ENCODE data around the gene ATP2B3.

Gene ATP2B3

DNA sequence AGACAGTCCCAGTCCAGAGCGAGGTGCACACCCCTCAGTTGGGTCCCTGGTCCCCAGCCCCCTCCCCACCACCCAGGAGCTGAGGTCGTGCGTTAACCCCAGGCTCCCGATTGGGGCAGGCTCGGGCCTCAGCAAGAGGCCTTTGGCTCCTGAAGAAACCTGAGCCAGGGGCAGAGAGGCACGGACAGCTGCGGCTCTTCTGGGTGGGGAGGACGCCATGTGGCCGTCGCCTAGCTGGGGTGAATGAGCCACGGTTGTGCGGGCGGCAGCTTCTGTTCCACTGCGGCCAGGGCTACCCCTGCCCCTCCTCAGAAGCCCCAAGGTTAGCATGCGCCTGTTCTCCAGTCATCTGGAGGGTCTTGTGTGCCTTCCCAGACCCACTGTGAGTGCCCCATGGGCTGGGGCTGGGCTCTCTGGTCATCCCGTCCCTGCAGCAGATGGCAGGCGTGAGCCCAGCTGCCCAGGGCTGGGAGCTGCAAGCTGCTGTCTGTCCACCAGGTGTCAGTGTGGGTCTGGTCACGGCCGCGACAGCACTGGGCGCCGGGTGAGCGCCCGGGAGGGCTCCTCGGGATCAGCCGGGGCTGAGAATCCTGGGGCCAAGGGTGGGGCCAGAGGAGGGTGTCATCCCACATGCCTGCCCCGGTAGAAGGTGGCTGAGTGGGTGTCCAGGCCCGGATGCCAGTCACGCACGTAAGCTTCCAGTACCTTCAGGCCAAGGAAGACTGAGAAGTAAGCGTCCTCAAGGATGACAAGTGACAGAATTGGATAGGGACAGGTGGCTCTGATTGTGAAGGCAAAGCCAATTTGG, 21.9 kb downstream of the ATP2B3 start:
- peak; percentile 25 for DNase-seq

DNA sequence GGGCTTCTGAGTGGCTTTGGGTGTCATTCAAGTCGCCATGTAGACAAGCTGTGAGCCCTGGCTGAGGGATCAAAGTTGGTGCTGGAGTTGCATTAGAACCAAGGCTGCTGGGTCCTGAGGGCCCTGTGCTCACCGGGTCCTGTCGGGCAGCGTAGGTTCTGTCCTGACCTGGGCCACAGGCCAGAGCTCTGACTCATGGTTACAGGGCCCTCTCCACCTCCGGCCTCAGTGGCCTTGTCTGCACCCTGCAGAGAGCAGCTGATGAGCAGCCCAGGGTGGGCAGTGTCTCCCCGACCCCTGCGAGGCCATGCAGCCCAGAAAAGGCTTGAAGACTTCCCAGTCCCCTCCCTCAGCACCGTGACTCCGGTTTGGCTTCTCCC, 22.5 kb downstream of the ATP2B3 start:
- no peak for DNase-seq

DNA sequence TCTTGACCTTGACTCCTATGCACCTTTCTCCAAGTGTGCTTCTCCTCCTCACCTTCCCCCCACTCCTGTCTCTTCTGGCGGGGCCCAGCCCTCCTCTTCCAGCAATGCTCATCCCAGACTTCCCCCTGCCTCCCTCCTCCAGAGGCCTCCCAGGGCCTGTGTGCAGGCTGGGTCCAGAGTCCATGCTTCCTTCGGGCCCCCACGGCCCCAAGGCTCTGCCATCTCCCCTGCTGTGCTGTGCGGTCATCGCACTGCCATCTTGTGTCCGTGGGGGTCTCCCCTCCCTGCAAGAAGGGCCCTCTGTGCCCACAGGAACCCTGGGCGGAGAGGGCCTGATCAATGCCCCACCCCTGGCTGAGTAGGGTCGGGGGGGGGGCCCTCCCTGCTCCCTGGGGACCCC, 27.3 kb downstream of the ATP2B3 start:
- DNase-seq: no peak

DNA sequence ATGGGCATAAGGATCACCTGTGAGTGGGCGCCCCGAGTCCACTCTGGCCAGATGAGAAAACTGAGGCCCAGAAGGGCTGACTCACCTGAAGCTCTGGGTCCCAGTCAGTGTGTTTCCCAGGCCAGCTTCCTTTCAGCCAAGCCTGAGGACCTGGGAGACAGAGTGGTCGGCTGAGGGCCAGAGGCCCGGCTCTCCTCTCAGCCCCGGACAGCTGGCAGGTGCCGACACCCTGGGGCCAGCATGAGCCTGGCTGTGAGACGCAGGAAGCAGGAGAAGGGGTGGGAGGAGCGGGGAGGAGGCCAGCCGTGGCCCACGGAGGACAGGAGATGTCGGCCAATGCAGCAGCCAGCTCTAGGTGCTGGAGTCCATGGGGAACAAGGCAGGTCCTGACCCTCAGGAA, 28.9 kb downstream of the ATP2B3 start:
- no peak for DNase-seq

DNA sequence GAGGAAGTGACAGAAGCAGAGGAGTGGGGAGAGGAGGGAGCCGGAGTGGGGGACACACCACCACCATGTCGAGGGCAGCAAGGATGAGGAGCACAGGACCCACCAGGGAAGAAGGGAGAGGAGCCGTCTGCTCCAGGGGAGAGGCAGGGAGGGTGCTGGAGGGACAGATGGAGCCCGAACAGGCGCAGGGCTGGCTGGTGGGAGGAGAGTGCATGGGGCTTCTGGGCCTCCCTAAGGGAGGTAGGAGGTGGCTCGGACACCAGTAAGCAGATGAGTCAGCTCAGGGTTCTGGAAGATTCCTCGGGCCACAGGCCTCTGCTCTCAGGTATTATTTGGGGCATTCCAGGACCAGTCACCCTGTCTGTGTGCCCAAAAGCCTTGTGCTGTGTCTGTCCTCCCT, 29.8 kb downstream of the ATP2B3 start:
- DNase-seq: no peak

DNA sequence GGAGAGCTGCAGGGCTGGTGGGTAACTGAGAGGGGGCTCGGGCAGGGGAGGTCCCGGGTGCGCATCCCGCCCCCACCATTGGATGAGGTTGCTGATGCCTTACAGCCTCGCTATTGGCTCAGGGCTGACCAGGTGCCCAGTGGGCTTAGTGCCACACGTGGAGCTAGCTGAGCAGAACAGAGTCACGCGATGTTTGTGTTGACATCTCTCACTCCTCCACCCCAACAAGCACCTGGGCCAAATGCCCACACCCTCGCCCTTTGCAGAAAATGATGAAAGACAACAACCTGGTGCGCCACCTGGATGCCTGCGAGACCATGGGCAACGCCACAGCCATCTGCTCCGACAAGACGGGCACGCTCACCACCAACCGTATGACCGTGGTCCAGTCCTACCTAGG, 31.8 kb downstream of the ATP2B3 start:
- DNase-seq: no peak

DNA sequence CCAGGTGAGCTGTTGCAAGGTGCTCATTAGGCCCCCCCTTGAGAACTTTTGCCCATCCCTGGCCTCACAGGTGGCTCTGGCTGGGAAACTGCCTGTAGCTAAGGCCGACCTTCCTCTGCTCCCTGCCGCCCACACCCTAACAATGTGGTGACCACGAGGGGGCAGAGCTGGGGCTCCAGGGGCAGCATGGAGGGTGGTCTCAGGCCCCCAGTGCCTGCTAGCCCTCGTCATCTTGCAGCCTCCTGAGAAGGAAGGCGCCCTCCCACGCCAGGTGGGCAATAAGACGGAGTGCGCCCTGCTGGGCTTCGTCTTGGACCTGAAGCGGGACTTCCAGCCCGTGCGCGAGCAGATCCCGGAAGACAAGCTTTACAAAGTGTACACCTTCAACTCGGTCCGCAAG, 32.4 kb downstream of the ATP2B3 start:
- DNase-seq: no peak

DNA sequence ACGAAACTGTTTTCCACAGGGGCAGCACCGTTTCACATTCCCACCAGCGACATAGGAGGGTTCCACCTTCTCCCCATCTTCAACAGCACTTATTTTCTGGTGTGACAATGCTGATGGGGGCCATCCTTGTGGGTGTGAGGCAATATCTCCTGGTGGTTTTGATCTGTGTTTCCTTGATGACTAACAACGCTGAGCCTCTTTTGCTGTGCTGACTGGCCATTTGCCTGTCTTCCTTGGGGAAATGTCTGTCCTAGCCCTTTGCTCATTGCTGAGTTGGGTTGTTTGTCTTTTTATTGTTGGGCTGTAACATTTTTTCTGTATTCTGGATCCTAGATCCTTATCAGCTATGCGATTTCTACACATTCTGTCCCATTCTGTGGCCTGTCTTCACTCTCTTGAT, 33.7 kb downstream of the ATP2B3 start:
- DNase-seq: no peak

DNA sequence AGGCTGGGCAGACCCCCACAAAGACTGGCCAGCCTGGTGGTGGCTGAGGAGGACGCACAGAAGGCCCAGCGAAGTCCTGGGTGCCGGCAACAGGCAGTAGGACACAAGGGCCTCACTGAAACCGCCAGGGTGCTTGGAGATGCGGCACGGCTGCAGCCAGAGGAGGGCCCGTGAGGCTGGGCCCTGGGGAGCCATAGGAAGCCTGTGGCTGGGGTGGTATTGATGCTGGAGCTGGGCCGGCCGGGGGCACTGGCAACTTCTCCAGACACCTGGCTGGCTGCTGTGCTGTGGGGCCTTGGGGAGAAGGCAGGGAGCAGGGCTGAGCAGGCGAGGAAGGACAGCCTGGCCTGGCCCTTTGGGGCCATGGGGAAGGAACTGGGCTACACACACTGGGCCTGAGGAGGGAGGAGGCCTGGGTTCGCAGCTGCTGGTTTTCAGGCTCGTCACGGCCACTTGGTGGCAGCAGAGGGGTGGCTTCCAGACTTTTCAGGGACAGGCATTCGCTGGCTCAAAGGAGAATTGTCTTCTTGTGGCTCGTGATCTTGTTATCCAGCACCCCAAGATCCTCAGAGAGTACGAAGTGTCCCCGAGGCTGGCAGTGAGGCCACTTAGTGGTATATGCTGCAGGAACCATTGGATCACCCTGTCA, 37.2 kb downstream of the ATP2B3 start:
- no peak for DNase-seq

DNA sequence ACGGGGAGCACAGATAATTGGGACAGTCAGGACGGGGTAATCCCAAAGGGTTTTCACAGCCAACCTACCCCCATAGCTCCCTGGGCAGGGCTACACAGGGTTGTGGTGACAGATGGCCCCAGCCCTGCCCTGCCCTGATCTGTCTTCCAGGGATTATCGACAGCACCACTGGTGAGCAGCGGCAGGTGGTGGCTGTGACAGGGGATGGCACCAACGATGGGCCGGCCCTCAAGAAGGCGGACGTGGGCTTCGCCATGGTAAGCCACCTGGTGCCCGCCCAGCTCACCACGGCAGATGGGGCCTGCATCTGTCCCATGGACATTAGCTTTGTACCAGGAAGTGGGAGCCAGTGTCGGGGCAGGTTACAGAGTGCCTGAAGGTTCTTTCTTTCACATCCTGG, 39.3 kb downstream of the ATP2B3 start:
- no peak for DNase-seq

DNA sequence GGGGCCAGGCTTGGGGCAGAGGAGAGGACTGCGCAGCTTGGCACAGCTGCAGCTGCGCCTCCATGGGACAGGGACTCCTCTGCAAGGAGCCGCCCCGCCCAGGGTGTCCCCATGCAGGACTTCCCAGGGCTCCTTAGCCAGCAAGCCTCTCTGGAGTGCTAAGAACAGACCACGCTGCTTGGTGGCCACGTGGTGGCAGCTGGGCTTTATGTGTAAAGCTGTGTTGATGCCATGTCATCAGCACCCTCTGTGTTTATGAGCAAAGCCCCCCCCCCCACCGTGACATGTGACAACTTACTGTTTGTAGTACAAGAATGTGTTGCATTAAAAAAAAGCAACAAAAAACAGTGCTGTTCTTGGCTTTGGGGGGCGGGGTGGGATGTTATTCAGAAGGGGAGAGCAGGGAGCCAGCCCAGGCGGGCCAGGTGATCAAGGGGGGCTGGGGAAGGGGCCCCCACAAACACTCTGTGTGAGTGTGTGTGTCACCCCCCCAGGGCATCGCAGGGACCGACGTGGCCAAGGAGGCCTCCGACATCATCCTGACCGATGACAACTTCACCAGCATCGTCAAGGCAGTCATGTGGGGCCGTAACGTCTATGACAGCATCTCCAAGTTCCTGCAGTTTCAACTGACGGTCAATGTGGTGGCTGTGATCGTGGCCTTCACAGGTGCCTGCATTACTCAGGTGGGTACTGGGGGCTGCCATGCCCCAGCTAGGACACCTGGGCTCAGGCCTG, 40.3 kb downstream of the ATP2B3 start:
- DNase-seq: no peak

DNA sequence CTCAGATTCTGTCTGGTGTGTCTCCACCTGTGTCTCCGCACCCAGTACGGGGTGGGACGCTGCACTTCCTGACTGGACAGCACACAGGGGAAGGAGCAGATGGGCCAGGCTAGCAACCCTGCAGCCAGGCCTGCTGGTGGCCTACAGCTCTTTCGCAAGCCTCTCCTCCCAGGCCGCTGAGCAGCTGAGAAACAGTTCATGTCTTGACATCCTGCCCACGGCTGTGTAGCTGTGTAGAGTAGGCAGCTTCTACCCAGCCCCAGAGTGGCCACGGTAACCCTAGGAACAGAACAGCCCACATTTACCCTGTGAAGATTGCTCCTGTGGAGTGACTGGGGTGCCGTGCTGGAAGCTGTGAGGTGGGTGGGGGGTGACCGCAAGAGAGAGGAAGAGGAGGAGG, 42.6 kb downstream of the ATP2B3 start:
- DNase-seq: no peak

DNA sequence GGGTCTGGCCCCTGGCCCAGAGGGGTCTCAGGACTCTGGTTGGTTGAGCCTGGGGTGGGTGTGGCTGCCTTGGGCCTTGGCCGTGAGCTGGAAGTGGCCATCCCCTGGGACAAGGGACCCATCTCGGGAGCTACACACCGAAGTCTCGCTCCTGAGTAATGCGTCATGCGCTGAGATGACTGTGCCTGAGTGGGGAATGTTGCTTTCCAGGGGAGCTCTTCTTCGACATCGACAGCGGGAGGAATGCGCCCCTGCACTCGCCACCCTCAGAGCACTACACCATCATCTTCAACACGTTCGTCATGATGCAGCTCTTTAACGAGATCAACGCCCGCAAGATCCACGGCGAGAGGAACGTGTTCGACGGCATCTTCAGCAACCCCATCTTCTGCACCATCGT, 43.0 kb downstream of the ATP2B3 start:
- no peak for DNase-seq

DNA sequence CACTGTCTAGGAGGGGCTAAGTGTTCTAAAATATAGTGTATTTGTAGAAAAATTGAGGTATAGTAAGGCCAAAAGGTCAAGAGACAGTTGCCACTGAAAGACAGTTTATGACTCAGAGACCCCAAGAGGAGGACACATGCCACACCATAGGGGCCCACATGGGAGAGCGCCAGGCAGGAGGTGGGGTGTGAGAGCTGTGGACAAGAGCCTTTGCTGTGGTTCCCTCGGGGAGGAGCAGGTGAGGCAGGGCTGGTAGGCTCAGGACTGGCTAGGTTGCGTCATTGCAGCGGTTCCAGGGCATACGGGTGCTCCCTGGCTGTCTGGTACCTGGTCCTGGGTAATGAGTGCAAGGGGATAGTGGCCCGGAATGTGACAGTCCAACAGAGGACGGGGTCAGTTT, 43.9 kb downstream of the ATP2B3 start:
- DNase-seq: no peak

DNA sequence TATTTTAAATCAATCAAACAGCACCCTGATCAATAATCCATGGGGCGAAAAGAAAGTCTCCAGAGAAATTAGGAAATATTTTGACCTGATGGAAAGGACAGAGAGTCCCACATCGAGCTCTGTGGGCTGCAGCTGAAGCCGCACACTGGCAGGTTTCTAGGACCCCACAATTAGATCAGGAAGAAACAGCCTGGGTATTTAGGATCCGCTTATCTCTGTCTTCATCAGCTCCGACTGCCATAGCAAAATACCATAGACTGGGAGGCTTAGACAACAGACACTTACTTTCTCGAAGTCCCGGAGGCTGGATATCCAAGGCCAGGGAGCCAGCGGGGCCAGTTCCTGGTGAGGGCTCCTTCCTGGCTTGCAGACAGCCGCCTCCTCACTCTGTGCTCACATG, 45.1 kb downstream of the ATP2B3 start:
- no peak for DNase-seq

DNA sequence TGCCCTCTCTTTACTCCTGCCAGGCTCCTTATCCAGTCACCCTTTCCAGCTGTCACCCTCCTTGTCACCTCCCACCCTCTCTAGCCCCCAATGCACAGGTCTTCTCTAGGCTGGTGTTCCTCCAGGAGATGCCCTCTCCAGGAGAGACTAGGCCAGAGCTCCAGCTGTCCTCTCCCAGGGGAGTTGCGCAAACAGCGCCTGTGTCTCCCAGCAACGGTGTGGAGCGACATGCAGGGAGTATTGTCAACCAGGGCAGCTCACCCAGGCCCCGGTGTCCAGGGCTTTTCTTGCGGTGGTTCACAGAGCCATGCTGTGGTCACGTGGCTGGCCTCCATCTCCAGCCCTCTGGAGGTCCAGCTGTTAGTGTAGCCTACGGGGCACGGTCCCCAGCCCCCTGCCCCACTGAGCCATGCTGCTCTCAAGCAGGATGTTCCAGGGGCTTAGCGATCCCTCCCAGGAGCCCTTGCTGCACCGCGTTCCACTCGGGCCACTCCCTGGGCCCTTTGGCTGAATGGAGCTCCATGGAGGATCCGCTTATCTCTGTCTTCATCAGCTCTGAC, 46.7 kb downstream of the ATP2B3 start:
- DNase-seq: no peak

DNA sequence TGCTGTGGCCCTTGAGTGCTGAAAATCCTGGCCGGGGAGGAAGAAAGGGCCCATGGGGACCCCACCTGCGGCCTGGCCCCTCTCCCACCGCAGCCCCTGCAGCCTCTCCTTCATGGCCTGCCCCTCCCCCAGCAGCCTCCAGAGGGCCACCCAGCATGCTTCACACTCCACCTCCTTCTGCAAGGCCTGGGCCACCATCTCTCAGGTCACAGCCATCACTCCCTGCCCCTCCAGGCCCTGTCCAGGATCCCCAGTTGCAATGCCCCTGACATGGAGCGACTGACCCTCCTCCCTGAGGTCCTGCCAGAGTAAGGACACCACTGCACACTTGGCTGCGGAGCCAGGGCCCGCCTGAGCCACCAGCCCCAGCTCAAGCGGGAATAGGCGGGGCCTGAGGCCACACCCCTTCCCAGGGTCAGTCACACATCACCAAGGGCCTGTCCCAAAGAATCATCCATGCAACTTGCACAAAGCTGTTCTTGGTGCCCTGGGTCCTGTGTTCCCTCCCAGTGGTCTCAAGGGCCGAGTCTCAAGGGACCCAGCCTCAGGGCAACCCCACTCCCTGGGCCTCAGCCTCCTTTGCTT, 48.6 kb downstream of the ATP2B3 start:
- no peak for DNase-seq

DNA sequence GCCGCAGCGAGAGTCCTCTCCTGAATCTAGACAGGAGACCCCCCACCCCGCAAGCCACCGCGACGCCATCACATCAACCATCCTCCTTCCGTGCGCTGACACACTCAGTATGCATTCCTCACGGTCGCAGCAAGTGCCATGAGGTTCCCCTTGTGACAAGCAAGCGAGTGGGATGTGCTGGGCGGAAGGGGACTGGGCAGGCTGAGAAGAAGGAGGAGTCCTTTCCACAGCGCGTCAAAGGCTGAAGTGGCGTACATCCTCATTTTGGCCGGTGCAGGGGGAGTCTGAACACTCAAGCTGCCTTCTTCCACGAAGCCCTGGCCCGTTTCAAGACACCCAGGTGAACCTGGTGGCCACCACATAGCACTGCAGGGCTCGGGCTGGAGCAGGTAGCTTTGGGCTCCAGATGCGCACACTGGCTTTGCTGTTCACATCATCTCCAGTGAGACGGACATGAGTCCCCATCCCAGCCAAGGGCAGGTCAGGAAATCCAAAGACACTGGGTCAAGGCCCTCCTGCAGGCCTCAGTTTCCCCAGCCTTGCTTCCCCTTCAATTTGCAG, 51.1 kb downstream of the ATP2B3 start:
- DNase-seq: no peak

DNA sequence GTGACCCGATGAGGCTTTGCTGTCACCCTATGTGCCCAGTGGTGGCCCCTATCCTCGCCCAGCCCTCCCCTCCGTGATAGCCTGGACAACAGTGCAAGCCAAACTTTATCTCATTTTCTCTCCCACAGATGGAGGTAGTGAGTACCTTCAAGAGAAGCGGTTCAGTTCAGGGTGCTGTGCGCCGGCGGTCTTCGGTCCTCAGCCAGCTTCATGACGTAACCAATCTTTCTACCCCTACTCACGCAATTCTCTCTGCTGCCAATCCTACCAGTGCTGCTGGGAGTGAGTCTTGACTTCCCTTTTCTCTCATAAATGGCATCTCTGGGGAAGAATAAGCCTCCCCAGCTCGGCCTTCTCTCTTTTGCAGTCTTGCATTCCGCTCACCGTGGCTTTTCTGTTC, 52.0 kb downstream of the ATP2B3 start:
- no peak for DNase-seq

DNA sequence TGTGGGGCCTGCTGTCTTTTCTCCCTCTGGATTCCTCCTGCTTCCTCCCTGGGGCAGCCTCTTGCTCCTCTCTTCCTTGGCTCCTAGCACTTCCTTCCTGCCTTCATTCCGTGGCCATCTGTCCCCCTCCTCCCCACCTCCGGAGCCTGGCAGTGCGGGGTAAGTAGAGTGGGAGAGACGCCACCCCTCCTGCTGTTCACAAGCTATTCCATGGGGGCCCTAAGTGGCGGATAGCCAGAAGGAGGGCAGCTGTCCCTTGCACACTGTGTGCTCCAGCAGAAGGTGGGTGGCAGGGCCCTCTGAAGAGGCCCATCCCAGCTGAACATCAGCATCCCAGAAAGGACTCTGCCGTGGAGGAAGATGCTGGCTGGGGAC, 54.1 kb downstream of the ATP2B3 start:
- no peak for DNase-seq

DNA sequence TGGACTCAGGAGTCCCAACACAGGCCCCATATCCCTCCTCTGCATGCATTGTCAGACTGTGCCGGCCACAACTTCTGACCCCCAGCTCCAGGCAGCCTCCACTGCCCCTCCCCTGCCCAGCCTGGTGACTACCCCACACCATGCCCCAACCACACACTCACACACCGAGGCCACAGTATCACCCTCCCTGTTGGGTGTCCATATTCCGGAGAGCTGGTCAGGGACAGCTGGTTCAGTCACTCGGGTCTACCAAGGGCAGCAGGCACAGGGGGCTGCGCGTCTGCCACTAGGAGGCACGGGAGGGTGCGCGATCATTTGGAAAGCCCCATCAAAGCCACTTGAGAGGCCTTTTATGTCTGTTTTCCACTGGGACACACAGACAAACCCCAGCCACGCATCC, 55.2 kb downstream of the ATP2B3 start:
- DNase-seq: no peak

DNA sequence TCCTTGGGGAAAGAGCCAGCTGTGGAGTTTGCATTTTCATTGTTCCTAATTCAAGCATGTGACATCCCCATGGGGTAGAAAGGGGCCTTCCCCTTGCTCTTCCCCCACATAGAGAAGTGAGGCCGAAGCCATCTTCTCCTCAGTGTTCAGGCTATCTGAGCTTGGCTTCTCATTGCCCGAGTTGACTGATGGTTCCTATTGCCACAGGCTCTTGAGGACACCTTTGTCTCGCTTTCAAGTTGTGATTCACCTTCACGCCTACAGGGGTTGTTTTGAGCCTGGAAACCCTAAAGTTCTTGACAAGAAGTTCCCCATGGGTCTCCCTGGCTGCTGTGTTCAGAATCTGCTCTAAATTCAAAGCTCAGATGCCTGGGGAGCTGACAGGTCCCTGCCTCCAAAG, 56.5 kb downstream of the ATP2B3 start:
- no peak for DNase-seq

DNA sequence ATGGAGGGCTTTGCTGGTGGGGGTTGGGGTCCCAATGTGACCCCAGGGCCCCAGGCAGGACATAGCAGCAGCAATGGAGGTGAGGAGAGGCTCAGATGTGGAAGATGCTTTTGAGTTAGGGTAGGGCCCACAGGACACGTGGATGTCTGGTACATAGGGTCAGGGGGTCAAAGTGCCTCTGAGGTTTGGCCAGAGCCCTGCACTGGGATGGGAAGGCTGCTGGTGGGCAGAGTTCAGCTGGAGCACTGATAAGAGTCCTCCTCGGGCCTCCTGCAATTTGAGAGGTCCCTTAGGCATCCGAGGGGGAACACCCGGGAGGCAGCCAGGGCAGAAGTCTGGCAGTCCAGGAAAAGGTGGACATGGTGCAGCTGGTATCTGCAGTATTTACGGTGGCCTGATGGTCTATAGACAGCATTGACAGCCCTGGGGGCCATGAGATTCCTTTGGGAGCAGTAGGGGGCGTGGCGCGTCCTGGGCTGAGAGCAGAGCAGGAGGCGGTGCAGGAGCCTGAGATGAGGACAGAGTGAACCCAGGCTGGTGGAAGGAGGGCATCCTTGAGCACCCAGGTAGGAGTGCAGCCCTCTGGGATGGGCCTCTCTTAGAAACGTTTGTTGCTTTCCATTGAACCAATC, 58.9 kb downstream of the ATP2B3 start:
- no peak for DNase-seq

All from NCI-H510A (cell line).